Neuron (in vitro differentiated cells): ENCODE data around the gene CISD2.
"Not testable (repeated sequence)": the region's sequence is repeated elsewhere in the genome, so short reads cannot be mapped to it uniquely, and the experiment has no call there.

Source experiments
- H2AFZ ChIP-seq: one replicate; pipeline ENCODE4 v1.6.1; 2013; ENCODE audit warnings: low read depth, mild to moderate bottlenecking, inconsistent platforms, low read length, moderate library complexity
- H3K27me3 ChIP-seq: one replicate; pipeline ENCODE4 v1.6.1; 2013; ENCODE audit warnings: low read length; ENCODE audit not compliant: insufficient read depth
- H3K36me3 ChIP-seq: one replicate; pipeline ENCODE4 v1.6.1; 2013; ENCODE audit warnings: low read length; ENCODE audit not compliant: insufficient read depth
- H3K4me1 ChIP-seq: one replicate; pipeline ENCODE4 v1.6.1; 2013; ENCODE audit warnings: low read length; ENCODE audit not compliant: insufficient read depth
- H3K4me3 ChIP-seq: 2 replicates; pipeline ENCODE4 v1.5.1; 2013; ENCODE audit warnings: mild to moderate bottlenecking, low read length, moderate library complexity
- H3K9me3 ChIP-seq: one replicate; pipeline ENCODE4 v1.6.1; 2013; ENCODE audit warnings: low read length

Gene CISD2, protein sequence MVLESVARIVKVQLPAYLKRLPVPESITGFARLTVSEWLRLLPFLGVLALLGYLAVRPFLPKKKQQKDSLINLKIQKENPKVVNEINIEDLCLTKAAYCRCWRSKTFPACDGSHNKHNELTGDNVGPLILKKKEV

DNA sequence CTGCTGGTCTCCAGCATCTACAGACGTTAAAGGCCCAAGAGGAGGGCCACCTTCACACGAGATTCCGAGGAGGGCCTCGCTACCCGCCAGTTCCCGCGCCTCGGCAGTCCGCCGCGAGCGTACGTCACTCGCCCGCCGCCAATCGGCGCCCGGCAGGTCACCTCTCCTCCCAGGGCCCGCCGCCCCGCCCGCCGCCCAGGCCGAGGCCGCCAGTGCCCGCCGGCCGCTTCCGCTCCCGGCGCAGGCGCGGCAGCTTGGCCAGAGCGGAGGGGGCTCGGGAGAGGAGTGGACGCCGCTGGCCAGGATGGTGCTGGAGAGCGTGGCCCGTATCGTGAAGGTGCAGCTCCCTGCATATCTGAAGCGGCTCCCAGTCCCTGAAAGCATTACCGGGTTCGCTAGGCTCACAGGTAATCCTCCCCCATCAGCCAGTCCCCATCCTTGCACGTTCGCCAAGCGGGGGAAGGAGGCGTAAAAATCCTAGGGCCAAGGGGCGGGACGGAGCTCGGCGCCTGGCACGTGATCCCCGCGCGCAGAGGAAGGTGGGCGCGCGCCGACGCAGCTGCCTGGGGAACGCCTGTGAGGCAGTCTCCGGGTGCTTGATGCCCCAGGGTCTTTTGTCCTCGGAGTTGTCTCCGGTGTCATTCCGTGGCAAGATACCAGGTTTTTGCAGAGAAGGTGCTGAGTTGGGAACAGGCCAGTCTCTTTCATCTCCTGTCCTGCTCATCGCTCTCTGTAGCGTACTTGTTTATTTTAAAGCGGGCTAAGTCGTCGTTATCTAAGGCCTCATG, at the start of gene CISD2:
Gene CISD2, plus strand, starts transcription at position 212 of the 788 bp plus-strand sequence. Its CDS starts 93 bp downstream, at position 305.
- Histone ChIP-seq H3K9me3 (no peaks in the 10 kb centered on the region), H3K4me3 (peak within 1 kb of the TSS; percentile 76), H3K4me1 (peaks cover 11% of the 10 kb centered on the region), H3K36me3 (peaks cover 13% of the 10 kb centered on the region), H2AFZ (peak within 1 kb of the TSS; percentile 54), H3K27me3 (no peaks in the 10 kb centered on the region)

DNA sequence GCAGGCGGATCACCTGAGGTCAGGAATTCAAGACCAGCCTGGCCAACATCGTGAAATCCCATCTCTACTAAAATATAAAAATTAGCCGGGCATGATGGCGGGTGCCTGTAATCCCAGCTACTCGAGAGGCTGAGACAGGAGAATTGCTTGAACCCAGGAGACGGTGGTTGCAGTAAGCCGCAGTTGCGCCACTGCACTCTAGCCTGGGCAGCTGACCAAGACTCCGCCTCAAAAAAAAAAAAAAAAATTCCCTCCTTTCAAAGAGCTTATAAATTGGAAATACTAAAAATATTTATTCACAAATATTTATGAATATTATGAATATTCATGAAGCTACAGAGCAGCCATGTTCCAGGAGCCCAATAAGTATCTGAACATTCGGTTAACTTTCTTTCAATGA, 49.7 kb upstream of the CISD2 start:
- not testable (repeated sequence) for H3K4me3 ChIP-seq, H3K27me3 ChIP-seq, H2AFZ ChIP-seq, H3K9me3 ChIP-seq
- Histone ChIP-seq H3K36me3 (peaks cover 67% of the 10 kb centered on the region), H3K4me1 (peaks cover 12% of the 10 kb centered on the region)

DNA sequence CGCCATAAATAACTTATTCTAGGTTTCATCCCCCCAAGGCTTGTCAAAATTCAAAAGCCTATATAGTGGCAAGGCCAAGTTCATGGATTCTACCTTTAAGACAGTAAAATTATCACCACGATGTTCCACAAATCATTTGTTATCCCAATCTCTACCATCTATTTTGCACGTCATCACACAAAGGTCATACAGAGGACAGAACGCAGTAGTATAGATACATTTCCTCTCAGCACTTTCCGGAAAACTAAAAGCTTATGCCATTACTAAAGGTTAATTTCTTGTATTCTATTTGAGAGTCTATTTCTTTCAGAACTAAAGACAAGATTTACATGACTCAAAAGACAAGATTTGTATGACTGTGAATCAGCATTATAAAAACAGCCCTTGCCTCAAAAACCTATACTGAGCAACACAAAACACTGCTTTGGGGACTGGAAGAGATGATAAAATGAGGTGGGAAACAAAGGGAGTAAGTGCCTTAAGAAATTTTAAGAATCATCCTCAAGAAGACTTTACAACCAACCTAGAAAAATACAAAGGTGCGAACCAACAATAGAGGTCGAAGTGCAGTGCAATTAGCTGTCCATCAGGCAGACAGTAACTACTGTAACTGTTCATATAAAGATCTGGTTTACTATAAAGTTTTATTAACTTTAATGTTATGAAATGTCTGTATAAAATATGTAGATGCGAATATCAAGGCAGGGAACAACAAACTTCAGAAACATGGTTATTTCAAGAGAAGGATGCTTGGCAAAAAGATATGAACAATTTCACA, 49.0 kb upstream of the CISD2 start:
- no peak overlapping the region for H2AFZ ChIP-seq
- no peaks in the 10 kb centered on the region for H3K27me3 ChIP-seq
- H3K4me1 ChIP-seq: peaks cover 18% of the 10 kb centered on the region
- no peak overlapping the region for H3K4me3 ChIP-seq
- H3K36me3 ChIP-seq: peaks cover 67% of the 10 kb centered on the region
- peaks cover 7% of the 10 kb centered on the region for H3K9me3 ChIP-seq

DNA sequence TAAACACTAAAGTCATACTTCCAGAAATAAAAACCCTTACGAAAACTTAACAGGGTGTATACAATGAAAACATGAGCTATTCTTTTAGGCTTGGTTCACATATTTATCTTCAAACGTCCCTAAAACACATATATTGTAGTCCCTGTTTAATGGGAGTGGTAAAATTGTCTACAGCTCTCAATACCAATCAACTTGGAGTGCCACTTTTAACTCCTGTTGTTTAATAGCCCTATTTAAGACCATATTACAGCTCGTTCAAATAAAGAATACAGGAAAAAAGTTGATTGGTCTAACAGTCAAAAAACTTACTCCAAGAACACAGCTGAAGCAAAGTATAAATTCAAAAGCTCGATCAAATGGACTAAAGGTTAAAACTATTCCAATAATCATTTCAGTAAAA, 45.3 kb upstream of the CISD2 start:
- peaks cover 18% of the 10 kb centered on the region for H3K4me1 ChIP-seq
- H3K9me3 ChIP-seq: peaks cover 4% of the 10 kb centered on the region
- H3K4me3 ChIP-seq: peak overlapping the region; percentile 86
- H3K36me3 ChIP-seq: peaks cover 46% of the 10 kb centered on the region
- no peaks in the 10 kb centered on the region for H3K27me3 ChIP-seq
- H2AFZ ChIP-seq: no peak overlapping the region

DNA sequence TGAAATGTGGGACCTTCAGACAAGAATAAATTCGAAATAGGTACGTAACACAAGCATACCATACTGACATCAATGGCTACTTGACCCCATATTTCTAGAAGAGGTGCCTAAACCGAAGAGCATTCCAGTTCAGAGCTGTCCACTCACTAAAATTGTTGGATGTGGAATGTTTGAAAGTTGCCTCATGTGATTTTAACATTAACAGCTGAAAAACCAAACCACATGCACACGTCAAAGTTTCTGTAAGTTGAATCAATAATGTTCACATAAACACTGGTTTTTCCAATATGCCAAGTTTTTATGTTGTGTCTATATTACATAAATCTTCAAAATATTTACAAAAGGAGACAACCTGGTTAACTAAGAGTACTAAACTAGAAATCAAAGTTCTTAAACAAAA, 44.9 kb upstream of the CISD2 start:
- Histone ChIP-seq H3K4me1 (peaks cover 20% of the 10 kb centered on the region), H3K9me3 (peaks cover 2% of the 10 kb centered on the region), H3K27me3 (no peaks in the 10 kb centered on the region), H3K4me3 (peak overlapping the region; percentile 86), H3K36me3 (peaks cover 42% of the 10 kb centered on the region), H2AFZ (no peak overlapping the region)

DNA sequence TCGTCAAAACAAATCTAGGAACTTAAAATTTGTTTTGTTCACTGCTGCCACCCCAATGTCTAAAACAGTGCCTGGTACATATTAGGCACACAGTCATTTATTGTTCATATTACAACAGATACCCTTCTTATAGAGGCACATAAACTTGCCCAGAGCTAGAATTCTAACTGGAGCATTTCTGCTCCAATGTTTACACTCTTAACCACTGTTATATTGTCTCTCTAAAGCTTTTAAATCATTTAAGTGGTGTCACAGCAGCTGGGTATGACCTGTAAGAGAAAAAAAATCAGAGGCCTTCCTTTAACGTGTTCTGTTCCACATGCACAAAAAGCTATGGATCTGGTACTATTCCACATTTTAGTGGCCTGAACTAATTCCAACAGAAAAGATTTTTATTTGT, 44.4 kb upstream of the CISD2 start:
- Histone ChIP-seq H3K4me1 (peaks cover 24% of the 10 kb centered on the region), H2AFZ (no peak overlapping the region), H3K9me3 (no peaks in the 10 kb centered on the region), H3K27me3 (no peaks in the 10 kb centered on the region), H3K4me3 (peak overlapping the region; percentile 86), H3K36me3 (peaks cover 41% of the 10 kb centered on the region)

DNA sequence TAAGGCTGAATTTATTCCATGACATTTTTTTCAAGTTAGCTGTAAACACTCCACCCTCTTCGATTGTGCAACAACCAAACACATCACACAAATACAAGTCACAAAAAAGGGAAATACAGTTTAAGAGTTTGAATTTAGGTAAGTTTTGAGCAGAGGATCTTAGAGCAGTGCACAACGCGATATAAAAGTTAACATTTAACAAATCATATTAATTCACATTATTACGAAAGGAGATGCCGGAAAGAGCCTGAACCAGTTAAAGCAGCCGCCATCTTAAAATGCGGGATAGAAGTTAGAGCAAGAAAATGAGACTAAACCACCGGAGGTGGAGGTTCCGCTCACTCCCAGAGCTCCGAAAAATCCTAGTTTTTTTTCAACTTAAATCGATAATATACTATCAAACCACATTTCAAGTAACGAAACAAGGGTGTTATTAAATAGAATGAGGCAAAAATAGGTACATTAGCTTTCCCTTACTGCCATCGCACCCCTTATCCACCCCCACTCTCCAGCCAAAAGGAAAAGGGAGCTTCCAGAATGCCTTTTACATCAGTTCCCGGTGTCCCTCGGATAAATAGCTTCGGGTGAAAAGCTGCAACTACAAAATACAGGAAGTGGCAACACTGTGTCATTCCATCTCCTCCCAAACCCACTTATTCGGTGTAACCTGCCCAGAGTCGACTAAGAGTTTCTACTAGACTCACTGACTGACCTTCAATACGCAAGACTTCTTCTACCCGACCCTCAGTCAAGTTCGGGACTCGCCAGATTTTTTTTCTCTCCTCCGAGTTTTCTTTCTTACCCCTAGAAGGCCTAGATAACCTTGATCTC, 43.3 kb upstream of the CISD2 start:
- Histone ChIP-seq H3K27me3 (no peaks in the 10 kb centered on the region), H3K36me3 (peaks cover 31% of the 10 kb centered on the region), H3K9me3 (no peaks in the 10 kb centered on the region), H2AFZ (no peak overlapping the region), H3K4me3 (peak overlapping the region; percentile 86), H3K4me1 (peaks cover 24% of the 10 kb centered on the region)

DNA sequence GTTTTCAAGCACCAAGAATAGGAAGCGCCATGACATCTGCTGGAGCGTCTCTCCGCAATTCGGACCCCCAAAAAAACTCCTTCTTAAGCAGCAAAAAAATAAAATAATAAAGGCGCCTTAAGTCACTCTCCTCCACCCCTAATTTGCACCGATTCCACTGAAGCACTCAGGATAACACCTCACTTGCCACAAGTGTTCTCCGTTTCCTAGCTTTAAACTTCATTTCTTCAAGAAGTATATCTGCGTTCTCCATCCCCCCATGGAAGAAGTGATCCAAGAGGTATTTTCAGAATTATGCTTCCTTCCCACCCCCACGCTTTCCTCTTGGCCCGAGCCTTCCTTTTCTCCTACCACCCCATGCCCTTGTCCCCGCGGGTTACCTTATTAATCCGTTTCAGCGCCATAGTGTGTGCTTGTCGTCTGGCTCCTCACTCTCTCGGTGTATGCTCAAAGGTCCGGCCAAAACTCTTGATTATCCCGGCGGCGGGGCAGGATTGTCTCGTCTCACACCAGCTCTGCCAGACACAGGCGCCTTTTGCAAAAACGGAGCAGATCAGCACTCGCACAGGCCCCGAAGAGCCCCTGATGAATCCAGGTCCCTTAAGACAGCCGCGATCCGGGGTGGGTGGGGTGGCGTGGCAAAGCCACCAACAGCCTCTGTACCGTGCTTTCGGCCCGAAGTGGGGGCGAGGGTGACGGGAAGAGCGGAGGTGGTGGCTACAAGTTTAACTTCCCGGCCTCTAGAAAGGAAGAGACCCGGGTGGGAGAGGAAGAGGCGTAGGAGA, 42.5 kb upstream of the CISD2 start:
- Histone ChIP-seq H3K9me3 (no peaks in the 10 kb centered on the region), H3K27me3 (no peaks in the 10 kb centered on the region), H3K4me1 (peaks cover 24% of the 10 kb centered on the region), H3K36me3 (peaks cover 28% of the 10 kb centered on the region), H3K4me3 (peak overlapping the region; percentile 86), H2AFZ (no peak overlapping the region)

DNA sequence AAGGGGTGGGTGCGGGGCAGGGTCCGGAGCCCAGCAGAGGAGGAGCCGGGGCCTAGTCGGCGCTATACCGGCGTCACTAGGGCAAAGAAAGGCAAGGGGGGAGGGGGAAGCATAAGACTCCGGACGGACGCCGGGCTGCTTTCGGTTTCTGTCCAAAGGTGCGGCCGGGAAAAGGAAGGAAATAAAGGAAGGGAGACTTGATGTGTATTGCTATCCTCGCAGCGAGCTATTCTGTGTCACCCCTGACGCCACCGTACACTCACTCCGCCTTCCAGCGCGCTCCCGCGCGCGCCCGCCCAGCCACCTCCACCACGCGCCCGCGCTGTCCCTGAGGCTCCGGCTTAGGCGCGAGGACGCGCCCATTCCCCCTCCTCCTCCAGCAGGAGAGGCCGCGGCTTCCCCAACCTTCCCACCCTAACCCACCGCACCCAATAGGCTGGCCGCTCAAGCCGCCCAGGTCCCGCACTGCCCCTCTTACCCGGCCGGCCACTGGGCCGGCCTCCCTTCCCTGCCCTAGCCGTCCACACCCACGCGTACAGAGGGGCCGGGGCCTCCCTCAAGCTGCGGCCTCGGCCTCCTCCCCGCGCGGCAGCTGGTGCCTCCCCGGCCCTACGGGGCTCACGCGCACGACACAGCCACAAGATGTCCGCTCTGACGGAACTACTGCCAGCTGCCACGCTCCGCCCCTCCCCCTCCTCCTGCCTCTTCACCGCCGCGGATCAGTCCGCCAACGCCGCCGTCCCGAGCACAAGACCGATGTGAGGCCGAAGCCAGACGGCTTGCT, 41.7 kb upstream of the CISD2 start, which contains the start of gene UBE2D3:
Gene UBE2D3, minus strand, starts transcription at position 662 of the 784 bp plus-strand sequence. CDS start 1,043 bp downstream, outside the sequence.
- Histone ChIP-seq H3K9me3 (no peaks in the 10 kb centered on the region), H3K36me3 (peaks cover 25% of the 10 kb centered on the region), H3K4me1 (peaks cover 24% of the 10 kb centered on the region), H2AFZ (peak within 1 kb of the TSS; percentile 41), H3K4me3 (peak within 1 kb of the TSS; percentile 86), H3K27me3 (no peaks in the 10 kb centered on the region)

DNA sequence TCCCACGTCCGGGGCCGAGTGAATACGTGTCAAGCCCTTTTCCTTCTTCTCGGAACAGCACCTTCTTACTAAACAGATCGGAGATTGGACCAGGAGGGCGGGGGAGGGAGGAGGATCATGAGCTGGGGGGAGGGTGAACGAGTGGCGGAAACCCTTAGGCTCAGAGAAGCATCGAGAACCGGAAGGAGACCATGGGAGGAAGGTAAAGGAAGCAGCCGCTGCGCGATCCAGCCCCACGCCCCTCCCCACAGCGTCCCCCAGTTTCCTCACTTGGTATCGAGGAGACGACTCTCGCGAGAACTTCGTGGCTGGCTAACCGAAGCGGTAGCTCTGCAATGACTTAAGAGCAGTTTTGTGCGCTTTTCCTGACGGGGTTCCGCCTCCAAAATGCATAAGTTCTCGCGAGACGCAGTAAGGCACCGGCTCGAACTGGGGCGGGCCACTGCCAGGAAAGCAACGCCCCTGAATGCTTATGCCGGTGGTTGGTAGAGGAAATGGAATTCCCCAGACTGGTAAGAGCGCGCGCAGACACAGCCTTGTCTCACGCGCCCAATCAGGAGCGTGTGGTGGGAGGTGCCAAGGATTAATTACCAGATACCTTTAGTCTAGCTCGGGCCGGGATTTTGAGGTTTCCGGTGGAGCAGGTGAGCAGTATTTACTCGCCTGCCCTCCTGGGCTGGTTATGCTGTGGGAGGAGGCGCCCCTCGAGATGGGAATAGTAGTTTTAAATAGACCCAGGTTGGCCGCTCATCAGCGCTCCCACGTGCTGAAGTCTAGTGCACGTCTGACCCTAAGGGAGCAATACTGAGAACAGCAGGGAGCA, 40.9 kb upstream of the CISD2 start:
- H3K27me3 ChIP-seq: no peaks in the 10 kb centered on the region
- H3K4me1 ChIP-seq: peaks cover 24% of the 10 kb centered on the region
- peak overlapping the region; percentile 86 for H3K4me3 ChIP-seq
- H2AFZ ChIP-seq: peak overlapping the region; percentile 41
- no peaks in the 10 kb centered on the region for H3K9me3 ChIP-seq
- peaks cover 20% of the 10 kb centered on the region for H3K36me3 ChIP-seq

DNA sequence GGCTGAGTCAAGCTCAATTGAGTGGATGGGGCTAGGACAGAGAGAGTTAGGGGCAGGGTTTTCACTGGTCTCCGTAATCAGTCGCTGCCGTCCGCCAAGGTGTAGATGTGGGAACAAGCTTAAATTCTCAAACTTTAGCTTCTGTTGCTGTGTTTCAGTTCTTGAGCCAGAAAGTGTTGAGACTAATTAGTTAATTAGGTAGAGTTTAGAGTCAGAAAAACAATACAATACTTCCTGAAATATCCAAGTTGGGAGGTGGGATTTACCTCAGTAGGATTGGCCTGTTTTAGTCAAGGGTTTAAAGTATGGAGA, 40.3 kb upstream of the CISD2 start:
- Histone ChIP-seq H3K4me1 (peaks cover 19% of the 10 kb centered on the region), H3K27me3 (no peaks in the 10 kb centered on the region), H3K9me3 (no peaks in the 10 kb centered on the region), H3K36me3 (peaks cover 15% of the 10 kb centered on the region), H3K4me3 (peak overlapping the region; percentile 86), H2AFZ (peak overlapping the region; percentile 41)
